GM19240 (cell line): ENCODE measurements around the gene PARVA.
"Not testable (repeated sequence)": the region's sequence is repeated elsewhere in the genome, so short reads cannot be mapped to it uniquely, and the experiment has no call there.

Source experiments
- DNase-seq: peaks from one replicate; pipeline ENCODE4 v3.0.0; 2011; ENCODE audit warnings: low spot score; ENCODE audit not compliant: insufficient read length

Gene PARVA, protein sequence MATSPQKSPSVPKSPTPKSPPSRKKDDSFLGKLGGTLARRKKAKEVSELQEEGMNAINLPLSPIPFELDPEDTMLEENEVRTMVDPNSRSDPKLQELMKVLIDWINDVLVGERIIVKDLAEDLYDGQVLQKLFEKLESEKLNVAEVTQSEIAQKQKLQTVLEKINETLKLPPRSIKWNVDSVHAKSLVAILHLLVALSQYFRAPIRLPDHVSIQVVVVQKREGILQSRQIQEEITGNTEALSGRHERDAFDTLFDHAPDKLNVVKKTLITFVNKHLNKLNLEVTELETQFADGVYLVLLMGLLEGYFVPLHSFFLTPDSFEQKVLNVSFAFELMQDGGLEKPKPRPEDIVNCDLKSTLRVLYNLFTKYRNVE

DNA sequence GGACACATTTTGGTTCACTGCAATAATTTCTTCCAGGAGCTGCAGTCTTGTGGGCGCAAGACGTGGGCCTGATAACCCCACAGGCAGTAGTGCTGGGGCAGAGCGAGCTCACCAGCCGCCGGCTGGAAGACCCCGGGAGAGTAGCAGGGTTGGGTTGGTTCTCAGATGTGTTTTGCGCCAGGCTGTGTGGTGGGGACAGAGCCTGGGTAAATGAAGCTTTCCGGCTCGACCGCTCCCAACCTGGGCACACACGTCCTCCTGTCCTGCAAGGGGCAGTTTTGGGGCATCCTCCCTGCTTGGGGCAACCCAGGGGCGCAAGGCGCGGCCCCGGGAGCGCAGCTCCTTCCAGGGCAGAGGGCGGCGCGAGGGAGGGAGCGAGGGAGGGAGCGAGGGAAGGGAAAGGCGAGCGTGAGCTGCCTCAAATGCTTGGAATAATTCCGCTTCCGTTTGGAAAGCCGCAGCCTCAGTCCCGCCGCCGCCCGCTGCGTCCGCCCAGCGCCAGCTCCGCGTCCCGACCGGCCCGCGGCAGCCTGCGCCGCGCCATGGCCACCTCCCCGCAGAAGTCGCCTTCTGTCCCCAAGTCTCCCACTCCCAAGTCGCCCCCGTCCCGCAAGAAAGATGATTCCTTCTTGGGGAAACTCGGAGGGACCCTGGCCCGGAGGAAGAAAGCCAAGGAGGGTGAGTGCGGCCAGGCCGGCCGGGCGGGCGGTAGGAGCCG is at the start of gene PARVA:
Gene PARVA (plus strand): TSS at position 466 of the 718 bp plus-strand sequence. CDS start 77 bp downstream, at position 543.
- DNase-seq: no peak

DNA sequence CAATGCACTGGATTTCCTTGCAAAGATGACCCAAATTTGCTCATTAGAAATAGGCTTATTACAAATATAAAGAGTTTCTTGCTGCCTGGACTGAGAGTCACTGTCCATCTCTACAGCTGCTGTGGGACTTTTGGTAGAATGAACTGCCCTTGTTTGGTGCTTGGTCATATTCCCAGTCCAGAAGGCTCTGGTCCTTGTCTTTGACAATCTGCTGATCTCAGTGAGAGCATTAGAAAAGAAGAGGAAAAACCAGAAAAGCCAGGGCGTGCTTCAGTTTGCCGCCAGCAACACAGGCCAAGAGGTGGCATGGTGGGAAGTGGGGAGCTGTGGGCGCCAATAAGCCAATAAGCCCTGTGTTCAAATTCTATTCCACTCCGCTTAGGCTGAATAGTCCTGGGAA is 48.2 kb upstream of the PARVA start:
- no peak for DNase-seq

- DNase-seq: no peak
These were observed 47.6 kb upstream of the PARVA start for GRCh38 chr11:12329797-12330196.

DNA sequence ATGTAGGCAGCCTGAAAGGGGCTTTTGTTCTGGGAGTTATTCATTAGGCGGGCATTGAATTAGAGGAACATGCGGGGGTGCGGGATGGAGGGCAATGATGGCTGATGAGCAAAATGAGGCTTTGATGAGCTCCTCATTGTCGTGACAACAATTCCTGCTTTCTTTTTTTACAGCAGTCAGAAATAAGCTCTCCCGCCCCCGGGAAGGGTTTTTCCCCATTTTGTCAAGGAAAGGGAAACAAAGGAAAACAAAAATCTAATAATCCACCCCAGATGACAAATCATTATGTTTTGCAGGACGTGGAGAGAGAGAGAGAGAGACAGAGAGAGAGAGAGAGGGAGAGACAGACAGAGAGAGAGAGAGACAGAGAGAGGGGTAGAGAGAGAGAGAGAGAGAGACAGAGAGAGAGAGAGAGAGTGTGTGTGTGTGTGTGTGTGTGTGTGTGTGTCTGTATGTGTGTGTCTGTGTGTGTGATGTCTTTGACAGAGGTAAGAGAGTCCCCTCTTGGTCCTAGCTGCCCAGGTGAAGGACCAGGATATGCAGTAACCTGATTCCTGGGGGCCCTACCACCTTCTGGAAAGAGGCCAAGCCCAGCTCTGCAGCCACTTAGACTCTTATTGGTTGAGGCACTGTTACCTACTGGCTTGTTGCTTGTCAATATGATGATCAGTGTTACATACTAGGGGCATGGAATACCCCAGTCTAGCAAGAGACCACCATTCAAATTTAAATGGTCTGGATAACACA is 46.7 kb upstream of the PARVA start:
- no peak for DNase-seq

GRCh38 chr11:12331239-12331874 is 46.0 kb upstream of the PARVA start:
- peak; percentile 10 for DNase-seq

DNA sequence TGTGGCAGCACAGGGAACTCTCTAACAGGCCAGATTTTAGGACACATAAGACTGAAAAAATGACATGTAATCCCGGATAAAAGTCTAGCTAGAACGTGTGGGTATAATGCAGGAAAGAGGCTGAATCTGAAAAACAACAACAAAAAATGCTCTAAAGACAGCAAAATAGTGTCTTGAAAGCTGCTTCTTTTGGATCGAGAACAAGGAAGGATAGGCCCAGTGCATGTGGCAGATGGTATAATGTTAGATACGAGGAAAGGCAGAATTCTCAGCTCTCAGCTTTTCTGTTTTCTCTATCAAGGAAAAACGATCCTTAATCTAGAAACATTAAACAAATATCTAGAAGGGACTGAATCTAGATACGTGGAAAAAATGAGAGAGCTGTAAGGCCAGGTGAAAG is 33.8 kb upstream of the PARVA start:
- DNase-seq: no peak

DNA sequence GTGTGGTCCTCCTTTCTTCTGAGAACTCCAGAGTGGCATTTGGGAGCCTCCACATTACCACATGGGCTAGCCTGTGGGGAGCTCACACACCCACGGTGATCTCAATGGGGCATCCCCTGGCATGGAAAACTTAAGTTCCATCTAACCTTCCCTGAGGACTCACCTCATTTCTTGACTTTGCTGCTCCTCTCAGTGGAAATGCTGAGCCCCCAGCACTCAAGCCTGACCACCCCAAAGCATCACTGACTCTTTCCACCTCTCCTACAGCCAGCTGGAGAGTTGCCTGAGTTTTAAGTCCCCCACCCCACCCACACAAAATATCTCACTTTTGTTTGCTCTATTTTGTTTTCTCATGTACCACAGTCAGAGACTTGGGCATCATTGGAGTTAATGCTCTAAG is 23.8 kb upstream of the PARVA start:
- DNase-seq: no peak

DNA sequence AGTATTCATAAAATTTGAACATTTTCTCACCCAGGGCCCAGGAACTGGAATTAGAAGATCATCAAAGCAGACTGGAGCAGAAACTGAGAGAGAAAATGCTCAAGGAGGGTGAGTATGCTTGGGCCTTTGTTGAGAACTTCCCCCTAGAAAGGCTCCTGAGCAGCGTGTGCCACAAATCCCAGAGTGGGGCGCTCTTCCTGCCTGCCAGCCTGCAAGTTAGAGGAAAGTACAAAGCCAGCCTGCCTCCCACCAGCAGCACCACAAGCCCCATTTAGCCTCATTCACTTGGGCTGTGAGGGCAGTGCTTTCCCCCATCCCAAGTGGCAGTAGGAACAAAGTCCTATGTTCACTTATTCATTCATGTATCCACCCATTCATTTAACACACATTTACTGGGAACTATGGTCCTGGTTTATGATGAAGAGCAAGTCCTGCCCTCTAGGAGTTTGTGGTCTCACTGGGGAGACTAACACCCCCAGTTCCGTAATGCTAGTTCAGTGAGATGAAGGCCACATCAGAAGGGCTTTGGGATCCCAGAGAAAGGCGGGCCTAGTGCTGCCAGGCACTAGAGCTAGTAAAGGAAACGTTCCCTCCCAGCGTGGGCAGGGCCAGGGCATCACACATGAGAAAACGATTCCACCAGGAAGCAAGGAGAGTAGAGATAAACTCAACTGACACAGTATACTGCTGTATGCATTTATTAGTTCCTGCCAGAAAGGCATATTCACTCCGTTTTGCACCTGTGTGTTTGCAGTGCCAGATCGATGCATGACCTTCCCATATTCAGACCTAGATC is 22.4 kb upstream of the PARVA start:
- DNase-seq: no peak

DNA sequence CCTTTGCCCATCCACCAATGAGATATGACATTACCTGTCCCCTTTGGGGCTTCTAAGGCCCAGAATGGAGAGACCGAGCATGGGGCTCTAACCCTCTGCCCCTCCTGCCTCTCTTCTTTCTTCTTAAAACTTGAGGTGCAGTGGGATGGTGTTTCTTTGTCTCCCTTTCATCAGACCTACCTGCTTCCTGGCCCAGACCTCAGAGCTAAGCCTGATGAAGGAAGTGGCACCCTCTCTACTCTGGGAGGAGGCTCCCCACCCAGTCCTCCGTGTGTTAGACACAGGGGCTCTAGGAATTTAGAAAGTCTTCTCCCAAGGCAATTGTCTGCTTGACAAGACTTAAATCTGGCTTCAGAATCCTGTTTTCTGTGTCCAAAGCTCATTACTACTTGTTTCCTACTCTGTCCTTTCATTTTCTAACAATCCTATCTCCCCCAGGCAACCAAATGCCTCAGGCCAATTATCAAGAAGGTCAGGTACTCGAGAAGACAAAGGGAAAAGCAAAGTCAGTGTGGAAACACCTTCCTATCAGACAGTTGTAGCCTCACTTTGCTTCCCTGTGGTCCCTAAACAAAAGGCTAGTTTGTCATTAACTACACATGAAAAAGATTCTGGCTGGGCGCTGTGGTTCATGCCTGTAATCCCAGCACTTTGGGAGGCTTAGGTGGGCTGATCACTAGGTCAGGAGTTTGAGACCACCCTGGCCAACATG is 20.3 kb upstream of the PARVA start:
- no peak for DNase-seq

DNA sequence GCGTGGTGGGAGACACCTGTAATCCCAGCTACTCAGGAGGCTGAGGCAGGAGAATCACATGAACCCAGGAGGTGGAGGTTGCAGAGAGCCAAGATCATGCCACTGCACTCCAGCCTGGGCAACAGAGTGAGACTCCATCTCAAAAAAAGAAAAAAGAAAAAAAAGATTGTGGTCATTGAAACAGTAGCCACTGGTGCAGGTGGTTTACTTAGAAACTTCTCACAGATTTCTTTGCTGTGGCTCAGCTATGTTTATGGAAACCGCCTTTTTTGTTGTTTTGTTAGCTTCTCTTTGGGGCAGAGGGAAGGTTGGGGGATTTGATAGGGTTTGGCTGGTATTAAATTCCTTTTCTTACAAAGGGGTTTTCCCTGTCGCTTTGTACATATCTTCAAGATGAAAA is 19.7 kb upstream of the PARVA start:
- DNase-seq: not testable (repeated sequence)

- no peak for DNase-seq
These were observed 18.8 kb upstream of the PARVA start for GRCh38 chr11:12358302-12359188.

DNA sequence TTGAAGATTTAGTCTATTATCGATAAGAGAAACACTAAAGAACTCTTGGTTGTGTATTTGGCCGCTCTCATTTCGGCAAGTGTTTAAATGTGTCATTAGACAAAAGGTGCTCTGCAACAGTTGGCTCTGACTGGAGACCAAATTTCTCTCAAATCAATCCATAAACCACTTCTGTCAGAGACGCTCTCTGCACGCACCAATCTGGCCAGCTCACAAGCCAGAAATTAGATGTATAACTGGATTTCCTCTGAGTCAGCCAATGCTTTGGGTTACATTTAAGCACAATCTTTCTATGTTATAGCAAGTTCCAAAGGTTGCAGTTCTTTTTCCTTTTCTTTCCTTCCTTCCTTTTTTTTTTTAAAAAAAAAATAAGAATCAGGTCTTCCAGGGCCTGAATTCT is 17.6 kb upstream of the PARVA start:
- no peak for DNase-seq

GRCh38 chr11:12361682-12362081 is 15.7 kb upstream of the PARVA start:
- DNase-seq: no peak

GRCh38 chr11:12362857-12363256 is 14.5 kb upstream of the PARVA start:
- DNase-seq: no peak

DNA sequence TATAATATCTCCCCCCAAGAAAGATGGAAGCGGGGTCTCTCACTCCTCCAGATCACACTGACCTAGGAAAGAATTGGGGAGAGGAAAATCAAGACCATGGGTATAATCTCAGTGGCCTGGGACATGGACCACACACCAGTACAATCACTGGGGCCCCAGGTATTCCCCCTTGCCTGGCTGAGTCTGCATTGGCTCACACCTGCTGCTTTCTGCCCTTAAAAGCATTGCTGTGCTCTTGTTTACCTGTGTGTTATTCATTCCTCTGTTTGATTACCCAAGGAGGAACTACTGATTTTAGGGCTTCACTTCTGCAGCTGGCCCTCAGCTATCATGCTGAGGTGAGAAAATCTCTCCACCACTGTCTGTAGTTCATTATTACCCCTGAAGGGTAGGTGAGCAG is 14.0 kb upstream of the PARVA start:
- no peak for DNase-seq

GRCh38 chr11:12365965-12366575 is 11.3 kb upstream of the PARVA start:
- DNase-seq: not testable (repeated sequence)

- not testable (repeated sequence) for DNase-seq
These were observed 10.3 kb upstream of the PARVA start for GRCh38 chr11:12367057-12367456.

GRCh38 chr11:12372111-12372510 is 5.3 kb upstream of the PARVA start:
- DNase-seq: no peak

DNA sequence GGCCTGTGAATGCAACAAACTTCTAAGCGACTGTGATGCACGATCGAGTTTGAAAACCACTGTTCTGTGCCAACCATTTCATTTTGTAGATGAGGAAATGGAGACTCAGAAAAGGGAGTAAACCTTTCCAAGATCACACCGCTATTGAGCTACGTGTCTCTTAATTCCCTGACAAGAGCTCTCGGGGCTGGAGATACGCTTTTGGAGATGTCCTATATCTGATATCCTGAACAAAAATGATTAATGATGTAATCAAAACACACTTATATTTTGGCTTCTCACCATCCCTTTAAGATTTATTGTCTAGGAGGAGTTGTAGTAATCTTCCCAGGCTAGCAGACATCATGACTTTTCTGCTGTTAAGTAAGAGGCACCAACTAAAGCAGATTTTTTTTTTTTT is 1.7 kb upstream of the PARVA start:
- no peak for DNase-seq
